ENCODE data around the gene ADAM29. TPM values are rescaled to one million over a fixed set of nuclear protein-coding genes. Genes with fewer than 3 reads are reported as not detected.

The ADAM29 gene
- total RNA-seq, 2 experiments from 2014 or later, result not detected

DNA sequence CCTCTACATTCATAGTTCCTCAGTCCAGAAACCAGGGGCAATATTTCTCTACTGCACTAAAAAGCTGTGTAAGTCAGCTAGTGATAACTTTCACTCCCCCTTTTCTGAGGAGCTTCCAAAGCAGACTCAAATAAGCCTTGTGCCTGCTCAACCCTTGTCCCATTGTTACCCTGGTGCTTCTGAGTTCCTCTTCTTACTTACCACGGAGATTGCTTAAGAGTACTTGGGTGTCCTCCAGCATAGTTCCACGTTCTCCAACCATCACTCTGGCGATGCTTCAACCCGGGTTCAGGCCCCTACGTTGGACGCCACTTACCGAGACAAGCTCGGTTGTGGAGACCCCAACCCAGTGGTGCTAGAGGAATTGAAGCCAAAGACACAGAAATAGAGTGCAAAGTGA, 71.6 kb downstream of the ADAM29 start:
- ATAC-seq (ENCODE audit: poor library complexity), result no peak
- H3K27me3 Mint-ChIP-seq, result no peaks in the 10 kb centered on the region
- peaks cover 8% of the 10 kb centered on the region for H3K9me3 Mint-ChIP-seq

DNA sequence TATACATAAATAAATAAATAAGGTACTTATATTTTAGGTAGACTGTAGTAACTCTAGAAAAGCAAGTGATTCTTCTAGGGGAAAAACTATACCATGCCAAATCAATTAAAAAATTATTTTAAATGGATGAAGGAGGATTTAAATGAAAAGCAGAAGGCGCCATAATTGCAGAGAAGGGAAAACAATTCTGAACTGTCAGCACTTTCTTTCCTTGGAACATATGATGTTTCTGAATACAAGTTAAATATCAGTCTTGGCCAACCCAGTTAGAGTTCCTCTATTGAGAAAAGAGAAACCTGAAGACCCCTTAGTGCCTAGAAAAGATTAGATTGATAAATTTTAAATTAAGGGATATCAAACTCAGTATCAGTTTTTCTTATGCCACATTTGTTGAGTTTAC, 75.8 kb downstream of the ADAM29 start:
- DNase-seq (no peak), ATAC-seq (ENCODE audit: poor library complexity) (no peak)
- Mint-ChIP-seq H3K9me3 (no peaks in the 10 kb centered on the region), H3K36me3 (ENCODE audit: low read depth) (no peaks in the 10 kb centered on the region), H3K27me3 (no peaks in the 10 kb centered on the region), H3K4me3 (no peak overlapping the region), H3K4me1 (ENCODE audit: low read depth) (no peaks in the 10 kb centered on the region), H3K27ac (no peak overlapping the region)
- Histone ChIP-seq H3K4me1 (ENCODE audit: insufficient read depth, low read length) (no peaks in the 10 kb centered on the region), H3K36me3 (ENCODE audit: insufficient read depth, low read length) (no peaks in the 10 kb centered on the region), H3K27ac (ENCODE audit: low read depth in 1 of 2, low read length in 2 of 2) (no peak overlapping the region), H3K27me3 (ENCODE audit: control insufficient read depth in 1 of 2, insufficient read depth in 2 of 2, low read length in 2 of 2) (no peaks in the 10 kb centered on the region), H3K4me3 (ENCODE audit: low read length) (no peak overlapping the region), H3K9me3 (ENCODE audit: control insufficient read depth in 1 of 2, insufficient read depth in 1 of 2, low read length in 2 of 2) (peaks cover 0 to 7% of the 10 kb centered on the region in 2 experiments)
- ChIA-PET CTCF (no interaction called here), POLR2A (no interaction called here)
- intact Hi-C loops (cut with DNase I, micrococcal nuclease), result no loop called here
- TF ChIP-seq, protein P1, sequence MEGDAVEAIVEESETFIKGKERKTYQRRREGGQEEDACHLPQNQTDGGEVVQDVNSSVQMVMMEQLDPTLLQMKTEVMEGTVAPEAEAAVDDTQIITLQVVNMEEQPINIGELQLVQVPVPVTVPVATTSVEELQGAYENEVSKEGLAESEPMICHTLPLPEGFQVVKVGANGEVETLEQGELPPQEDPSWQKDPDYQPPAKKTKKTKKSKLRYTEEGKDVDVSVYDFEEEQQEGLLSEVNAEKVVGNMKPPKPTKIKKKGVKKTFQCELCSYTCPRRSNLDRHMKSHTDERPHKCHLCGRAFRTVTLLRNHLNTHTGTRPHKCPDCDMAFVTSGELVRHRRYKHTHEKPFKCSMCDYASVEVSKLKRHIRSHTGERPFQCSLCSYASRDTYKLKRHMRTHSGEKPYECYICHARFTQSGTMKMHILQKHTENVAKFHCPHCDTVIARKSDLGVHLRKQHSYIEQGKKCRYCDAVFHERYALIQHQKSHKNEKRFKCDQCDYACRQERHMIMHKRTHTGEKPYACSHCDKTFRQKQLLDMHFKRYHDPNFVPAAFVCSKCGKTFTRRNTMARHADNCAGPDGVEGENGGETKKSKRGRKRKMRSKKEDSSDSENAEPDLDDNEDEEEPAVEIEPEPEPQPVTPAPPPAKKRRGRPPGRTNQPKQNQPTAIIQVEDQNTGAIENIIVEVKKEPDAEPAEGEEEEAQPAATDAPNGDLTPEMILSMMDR (IDR thresholded peaks at IDR 0.05), result no peak

More for the DNA sequence above, 71.6 kb downstream of the ADAM29 start:
- Mint-ChIP-seq H3K27ac (no peak overlapping the region), H3K4me3 (no peak overlapping the region), H3K36me3 (ENCODE audit: low read depth) (no peaks in the 10 kb centered on the region), H3K4me1 (ENCODE audit: low read depth) (no peaks in the 10 kb centered on the region)
- POLR2A ChIA-PET, result no interaction called here
- intact Hi-C loops (cut with DNase I, micrococcal nuclease), result no loop called here
- Histone ChIP-seq H3K4me1 (ENCODE audit: insufficient read depth, low read length) (no peaks in the 10 kb centered on the region), H3K27me3 (ENCODE audit: control insufficient read depth in 1 of 2, insufficient read depth in 2 of 2, low read length in 2 of 2) (no peaks in the 10 kb centered on the region), H3K4me3 (ENCODE audit: low read length) (no peak overlapping the region), H3K27ac (ENCODE audit: low read depth in 1 of 2, low read length in 2 of 2) (no peak overlapping the region), H3K36me3 (ENCODE audit: insufficient read depth, low read length) (no peaks in the 10 kb centered on the region), H3K9me3 (ENCODE audit: control insufficient read depth in 1 of 2, insufficient read depth in 1 of 2, low read length in 2 of 2) (peaks cover 7 to 9% of the 10 kb centered on the region in 2 experiments)
- TF ChIP-seq, protein P1 (IDR thresholded peaks at IDR 0.05), result no peak
- CTCF ChIA-PET, result no interaction called here
- no peak for DNase-seq

DNA sequence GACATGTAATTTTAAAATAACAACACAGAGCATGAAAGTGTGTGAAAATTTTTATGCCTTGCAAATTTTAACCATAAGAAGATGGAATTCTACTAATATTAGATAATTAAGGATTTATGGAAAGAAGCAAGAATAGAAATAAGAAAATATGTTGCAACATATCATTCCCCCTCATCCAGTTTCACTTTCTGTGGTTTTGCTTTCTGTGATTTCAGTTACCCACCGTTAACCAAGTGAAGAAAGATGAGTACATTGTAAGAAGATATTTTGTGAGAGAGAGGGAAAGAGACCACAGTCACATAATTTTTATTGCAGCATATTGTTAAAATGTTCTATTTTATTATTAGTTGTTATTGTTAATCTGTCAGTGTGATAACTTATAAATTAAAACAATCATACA, 77.9 kb downstream of the ADAM29 start:
- Mint-ChIP-seq H3K36me3 (ENCODE audit: low read depth) (no peaks in the 10 kb centered on the region), H3K9me3 (peaks cover 2% of the 10 kb centered on the region), H3K4me3 (no peak overlapping the region), H3K27me3 (no peaks in the 10 kb centered on the region), H3K4me1 (ENCODE audit: low read depth) (no peaks in the 10 kb centered on the region), H3K27ac (no peak overlapping the region)
- Histone ChIP-seq H3K36me3 (ENCODE audit: insufficient read depth, low read length) (no peaks in the 10 kb centered on the region), H3K27me3 (ENCODE audit: control insufficient read depth in 1 of 2, insufficient read depth in 2 of 2, low read length in 2 of 2) (no peaks in the 10 kb centered on the region), H3K4me1 (ENCODE audit: insufficient read depth, low read length) (no peaks in the 10 kb centered on the region), H3K4me3 (ENCODE audit: low read length) (no peak overlapping the region), H3K9me3 (ENCODE audit: control insufficient read depth in 1 of 2, insufficient read depth in 1 of 2, low read length in 2 of 2) (no peaks in the 10 kb centered on the region), H3K27ac (ENCODE audit: low read depth in 1 of 2, low read length in 2 of 2) (no peak overlapping the region)
- TF ChIP-seq, protein P1 (IDR thresholded peaks at IDR 0.05), result no peak
- ATAC-seq (ENCODE audit: poor library complexity), result no peak
- intact Hi-C loops (cut with DNase I, micrococcal nuclease), result no loop called here
- DNase-seq, result no peak
- ChIA-PET CTCF (no interaction called here), POLR2A (no interaction called here)
